Activated CD4-positive, alpha-beta T cell treated with anti-CD3 and anti-CD28 coated beads, Interleukin-10, Interleukin-2, amounts not matched to agents 100 ng/mL and 50 ng/mL, durations not matched to agents 16 hours and 8 hours (primary cell): ENCODE data around the gene SMIM26.
A peak's percentile ranks its signal among the peaks of the same experiment; 100 is the strongest.

Source experiments
- DNase-seq: peaks from one replicate; pipeline ENCODE4 v3.0.0-alpha.2; 2020

The SMIM26 gene

GRCh38 chr20:18587665-18588573 is 20.7 kb downstream of the SMIM26 start, which contains the start of gene DTD1:
DTD1 (plus strand) TSS chr20:18588054; CDS start chr20:18588073, 19 bp downstream.
- DNase-seq: peak; percentile 96

DNA sequence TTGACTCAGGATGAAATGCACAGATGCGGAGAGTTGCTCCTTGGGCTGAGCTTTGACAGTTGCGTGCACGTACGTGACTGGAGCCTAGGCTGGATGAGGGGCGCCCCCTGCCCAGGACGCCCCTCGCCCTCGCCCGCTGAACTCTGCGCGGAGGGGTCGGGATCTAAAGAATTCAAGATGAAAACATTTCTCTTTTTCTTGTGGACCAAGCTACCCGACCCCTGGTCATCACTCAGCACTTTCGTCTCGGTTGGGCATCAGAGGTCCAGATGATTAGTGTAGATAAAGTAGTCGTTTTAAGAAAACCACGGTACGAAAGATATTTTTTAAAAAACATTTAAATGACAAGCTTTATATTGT is 21.3 kb downstream of the SMIM26 start:
- no peak for DNase-seq

- DNase-seq: no peak
Measured at GRCh38 chr20:18589941-18590674, 22.9 kb downstream of the SMIM26 start.

DNA sequence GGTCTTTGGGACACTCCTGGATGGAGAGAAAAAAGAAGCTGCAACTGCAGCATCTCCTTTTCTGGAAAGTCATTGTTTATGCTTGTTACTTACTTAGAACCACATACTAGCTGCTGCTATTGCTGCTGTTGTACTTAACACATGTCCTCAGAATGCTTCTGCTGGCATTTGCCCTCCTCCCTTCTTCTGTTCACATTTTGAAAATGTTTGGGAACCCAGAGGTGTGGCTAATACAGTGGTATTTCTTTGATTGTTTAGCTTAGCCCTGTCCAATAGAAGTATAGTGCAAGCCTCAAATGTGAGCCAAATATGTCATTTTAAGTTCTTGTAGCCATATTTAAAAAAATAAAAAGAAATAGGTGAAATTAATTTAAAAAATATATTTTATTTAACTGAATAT is 29.0 kb downstream of the SMIM26 start:
- no peak for DNase-seq

DNA sequence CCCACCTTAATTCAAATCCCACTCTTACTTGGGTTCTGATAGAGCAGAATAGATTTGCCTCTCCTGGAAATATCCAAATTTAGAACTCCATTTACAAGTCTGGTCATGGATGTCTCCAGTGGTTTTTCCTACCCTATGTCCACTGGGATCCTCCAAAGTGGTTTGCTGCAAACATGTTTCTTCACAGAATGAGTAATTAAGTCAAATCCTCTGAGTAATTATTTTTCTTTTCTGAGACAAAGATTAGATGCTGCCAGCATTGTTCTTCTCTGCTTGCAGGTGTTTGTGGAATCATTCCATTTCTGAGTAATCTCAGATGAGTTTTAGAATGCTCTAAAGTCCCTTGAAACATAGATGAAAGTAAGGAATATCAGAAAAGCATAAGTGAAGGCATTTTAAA is 42.5 kb downstream of the SMIM26 start:
- DNase-seq: no peak

GRCh38 chr20:18611492-18611891 is 44.3 kb downstream of the SMIM26 start:
- no peak for DNase-seq

GRCh38 chr20:18613553-18613952 is 46.3 kb downstream of the SMIM26 start:
- peak; percentile 19 for DNase-seq

DNA sequence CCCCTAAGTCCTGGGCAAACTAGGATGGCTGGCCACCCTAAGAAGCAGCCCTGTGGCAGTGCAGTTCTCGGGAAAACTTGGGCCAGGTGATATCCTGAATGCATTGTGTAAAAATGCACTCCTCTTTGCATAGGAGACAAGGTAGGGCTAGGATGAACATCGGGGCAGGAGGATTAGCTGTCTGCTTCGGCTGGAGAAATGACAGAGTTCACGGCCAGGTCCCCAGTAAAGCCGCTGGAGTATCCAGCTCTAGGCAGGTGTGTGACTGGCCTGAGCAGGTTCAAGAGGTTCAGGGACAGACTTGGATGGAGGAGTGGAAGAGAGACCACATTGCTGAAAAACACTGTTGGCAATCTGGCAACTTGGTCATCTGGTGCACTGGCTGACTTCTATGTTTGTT is 47.0 kb downstream of the SMIM26 start:
- DNase-seq: no peak

- DNase-seq: no peak
Measured at GRCh38 chr20:18615020-18615650, 47.9 kb downstream of the SMIM26 start.
